Measurements from ENCODE around the gene TMEM97. TPM values are rescaled to one million over a fixed set of nuclear protein-coding genes. Genes with fewer than 3 reads are reported as not detected.

Gene TMEM97
- total and polyA plus RNA-seq, 9 of the 15 experiments (the other 6 are each of a cell fraction or from before 2014, with no cell fraction given) = 34.6 to 121 (median 76.0) TPM

DNA sequence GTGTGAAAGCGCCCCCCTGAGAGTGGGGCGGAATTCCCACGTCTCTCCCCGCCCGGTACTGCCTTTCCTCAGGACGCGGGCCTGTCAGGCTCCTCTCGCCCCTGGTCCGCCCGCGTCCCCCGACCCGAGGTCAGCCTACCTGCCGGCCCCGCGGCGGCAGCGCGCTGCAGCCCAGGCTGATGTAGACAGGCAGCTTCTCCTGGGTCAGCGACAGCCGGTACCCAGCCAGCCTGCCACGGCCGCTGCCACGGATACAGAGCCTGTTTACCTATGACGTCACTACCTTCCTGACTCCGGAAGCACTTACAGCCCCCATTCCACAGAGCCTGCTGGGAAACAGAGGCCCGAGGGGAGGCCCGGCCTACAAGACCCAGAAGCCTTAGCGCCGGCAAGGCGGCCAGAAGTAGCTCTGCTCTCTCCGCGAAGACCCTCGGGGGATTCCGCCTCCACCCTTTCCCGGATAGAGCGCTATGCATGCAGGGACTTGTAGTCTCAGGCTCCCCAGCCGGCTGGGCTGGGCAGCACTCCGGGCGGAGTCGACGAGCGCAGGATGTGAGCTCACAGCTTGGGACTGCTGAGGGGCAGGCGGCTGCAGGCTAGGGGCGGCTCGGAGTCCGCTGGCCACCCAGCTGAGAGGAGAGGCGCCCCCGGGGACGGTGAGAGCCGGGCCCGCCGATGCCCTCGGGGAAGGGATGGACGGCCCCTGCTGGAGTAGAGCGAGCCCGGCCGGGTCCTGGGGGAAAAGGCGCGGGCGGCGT is 16.4 kb downstream of the TMEM97 start, which contains the start of the genes IFT20 and TNFAIP1 (continued):
- no peak for TF ChIP-seq BRD9 (IDR thresholded peaks at IDR 0.05; ENCODE audit: low read depth, partially characterized antibody)
- TF ChIP-seq ZEB2 (IDR thresholded peaks at IDR 0.05) = no peak
- no peak for TF ChIP-seq ZNF77 (CRISPR knock-in tag; IDR thresholded peaks at IDR 0.05)
- TF ChIP-seq, protein P1, sequence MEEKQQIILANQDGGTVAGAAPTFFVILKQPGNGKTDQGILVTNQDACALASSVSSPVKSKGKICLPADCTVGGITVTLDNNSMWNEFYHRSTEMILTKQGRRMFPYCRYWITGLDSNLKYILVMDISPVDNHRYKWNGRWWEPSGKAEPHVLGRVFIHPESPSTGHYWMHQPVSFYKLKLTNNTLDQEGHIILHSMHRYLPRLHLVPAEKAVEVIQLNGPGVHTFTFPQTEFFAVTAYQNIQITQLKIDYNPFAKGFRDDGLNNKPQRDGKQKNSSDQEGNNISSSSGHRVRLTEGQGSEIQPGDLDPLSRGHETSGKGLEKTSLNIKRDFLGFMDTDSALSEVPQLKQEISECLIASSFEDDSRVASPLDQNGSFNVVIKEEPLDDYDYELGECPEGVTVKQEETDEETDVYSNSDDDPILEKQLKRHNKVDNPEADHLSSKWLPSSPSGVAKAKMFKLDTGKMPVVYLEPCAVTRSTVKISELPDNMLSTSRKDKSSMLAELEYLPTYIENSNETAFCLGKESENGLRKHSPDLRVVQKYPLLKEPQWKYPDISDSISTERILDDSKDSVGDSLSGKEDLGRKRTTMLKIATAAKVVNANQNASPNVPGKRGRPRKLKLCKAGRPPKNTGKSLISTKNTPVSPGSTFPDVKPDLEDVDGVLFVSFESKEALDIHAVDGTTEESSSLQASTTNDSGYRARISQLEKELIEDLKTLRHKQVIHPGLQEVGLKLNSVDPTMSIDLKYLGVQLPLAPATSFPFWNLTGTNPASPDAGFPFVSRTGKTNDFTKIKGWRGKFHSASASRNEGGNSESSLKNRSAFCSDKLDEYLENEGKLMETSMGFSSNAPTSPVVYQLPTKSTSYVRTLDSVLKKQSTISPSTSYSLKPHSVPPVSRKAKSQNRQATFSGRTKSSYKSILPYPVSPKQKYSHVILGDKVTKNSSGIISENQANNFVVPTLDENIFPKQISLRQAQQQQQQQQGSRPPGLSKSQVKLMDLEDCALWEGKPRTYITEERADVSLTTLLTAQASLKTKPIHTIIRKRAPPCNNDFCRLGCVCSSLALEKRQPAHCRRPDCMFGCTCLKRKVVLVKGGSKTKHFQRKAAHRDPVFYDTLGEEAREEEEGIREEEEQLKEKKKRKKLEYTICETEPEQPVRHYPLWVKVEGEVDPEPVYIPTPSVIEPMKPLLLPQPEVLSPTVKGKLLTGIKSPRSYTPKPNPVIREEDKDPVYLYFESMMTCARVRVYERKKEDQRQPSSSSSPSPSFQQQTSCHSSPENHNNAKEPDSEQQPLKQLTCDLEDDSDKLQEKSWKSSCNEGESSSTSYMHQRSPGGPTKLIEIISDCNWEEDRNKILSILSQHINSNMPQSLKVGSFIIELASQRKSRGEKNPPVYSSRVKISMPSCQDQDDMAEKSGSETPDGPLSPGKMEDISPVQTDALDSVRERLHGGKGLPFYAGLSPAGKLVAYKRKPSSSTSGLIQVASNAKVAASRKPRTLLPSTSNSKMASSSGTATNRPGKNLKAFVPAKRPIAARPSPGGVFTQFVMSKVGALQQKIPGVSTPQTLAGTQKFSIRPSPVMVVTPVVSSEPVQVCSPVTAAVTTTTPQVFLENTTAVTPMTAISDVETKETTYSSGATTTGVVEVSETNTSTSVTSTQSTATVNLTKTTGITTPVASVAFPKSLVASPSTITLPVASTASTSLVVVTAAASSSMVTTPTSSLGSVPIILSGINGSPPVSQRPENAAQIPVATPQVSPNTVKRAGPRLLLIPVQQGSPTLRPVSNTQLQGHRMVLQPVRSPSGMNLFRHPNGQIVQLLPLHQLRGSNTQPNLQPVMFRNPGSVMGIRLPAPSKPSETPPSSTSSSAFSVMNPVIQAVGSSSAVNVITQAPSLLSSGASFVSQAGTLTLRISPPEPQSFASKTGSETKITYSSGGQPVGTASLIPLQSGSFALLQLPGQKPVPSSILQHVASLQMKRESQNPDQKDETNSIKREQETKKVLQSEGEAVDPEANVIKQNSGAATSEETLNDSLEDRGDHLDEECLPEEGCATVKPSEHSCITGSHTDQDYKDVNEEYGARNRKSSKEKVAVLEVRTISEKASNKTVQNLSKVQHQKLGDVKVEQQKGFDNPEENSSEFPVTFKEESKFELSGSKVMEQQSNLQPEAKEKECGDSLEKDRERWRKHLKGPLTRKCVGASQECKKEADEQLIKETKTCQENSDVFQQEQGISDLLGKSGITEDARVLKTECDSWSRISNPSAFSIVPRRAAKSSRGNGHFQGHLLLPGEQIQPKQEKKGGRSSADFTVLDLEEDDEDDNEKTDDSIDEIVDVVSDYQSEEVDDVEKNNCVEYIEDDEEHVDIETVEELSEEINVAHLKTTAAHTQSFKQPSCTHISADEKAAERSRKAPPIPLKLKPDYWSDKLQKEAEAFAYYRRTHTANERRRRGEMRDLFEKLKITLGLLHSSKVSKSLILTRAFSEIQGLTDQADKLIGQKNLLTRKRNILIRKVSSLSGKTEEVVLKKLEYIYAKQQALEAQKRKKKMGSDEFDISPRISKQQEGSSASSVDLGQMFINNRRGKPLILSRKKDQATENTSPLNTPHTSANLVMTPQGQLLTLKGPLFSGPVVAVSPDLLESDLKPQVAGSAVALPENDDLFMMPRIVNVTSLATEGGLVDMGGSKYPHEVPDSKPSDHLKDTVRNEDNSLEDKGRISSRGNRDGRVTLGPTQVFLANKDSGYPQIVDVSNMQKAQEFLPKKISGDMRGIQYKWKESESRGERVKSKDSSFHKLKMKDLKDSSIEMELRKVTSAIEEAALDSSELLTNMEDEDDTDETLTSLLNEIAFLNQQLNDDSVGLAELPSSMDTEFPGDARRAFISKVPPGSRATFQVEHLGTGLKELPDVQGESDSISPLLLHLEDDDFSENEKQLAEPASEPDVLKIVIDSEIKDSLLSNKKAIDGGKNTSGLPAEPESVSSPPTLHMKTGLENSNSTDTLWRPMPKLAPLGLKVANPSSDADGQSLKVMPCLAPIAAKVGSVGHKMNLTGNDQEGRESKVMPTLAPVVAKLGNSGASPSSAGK (IDR thresholded peaks at IDR 0.05) = no peak
- TF ChIP-seq, protein P2, sequence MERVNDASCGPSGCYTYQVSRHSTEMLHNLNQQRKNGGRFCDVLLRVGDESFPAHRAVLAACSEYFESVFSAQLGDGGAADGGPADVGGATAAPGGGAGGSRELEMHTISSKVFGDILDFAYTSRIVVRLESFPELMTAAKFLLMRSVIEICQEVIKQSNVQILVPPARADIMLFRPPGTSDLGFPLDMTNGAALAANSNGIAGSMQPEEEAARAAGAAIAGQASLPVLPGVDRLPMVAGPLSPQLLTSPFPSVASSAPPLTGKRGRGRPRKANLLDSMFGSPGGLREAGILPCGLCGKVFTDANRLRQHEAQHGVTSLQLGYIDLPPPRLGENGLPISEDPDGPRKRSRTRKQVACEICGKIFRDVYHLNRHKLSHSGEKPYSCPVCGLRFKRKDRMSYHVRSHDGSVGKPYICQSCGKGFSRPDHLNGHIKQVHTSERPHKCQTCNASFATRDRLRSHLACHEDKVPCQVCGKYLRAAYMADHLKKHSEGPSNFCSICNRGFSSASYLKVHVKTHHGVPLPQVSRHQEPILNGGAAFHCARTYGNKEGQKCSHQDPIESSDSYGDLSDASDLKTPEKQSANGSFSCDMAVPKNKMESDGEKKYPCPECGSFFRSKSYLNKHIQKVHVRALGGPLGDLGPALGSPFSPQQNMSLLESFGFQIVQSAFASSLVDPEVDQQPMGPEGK (CRISPR knock-in tag; IDR thresholded peaks at IDR 0.05; ENCODE audit: borderline replicate concordance) = no peak
- TF ChIP-seq SRSF3 (IDR thresholded peaks at IDR 0.05; ENCODE audit: insufficient read depth, low read length) = no peak
- TF ChIP-seq SMARCC2 (IDR thresholded peaks at IDR 0.05; ENCODE audit: low read depth) = no peak
- TF ChIP-seq, protein P3, sequence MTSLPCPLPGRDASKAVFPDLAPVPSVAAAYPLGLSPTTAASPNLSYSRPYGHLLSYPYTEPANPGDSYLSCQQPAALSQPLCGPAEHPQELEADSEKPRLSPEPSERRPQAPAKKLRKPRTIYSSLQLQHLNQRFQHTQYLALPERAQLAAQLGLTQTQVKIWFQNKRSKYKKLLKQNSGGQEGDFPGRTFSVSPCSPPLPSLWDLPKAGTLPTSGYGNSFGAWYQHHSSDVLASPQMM (CRISPR knock-in tag; IDR thresholded peaks at IDR 0.05) = no peak
- TF ChIP-seq POLR2H (tag; IDR thresholded peaks at IDR 0.05; ENCODE audit: low read depth) = no peak
- no peak for TF ChIP-seq RBM39 (optimal IDR thresholded peaks at IDR 0.05; ENCODE audit: low read depth, low read length)
- no peak for TF ChIP-seq KAT2B (IDR thresholded peaks at IDR 0.05; ENCODE audit: low read depth, low read length)
- TF ChIP-seq, protein P4, sequence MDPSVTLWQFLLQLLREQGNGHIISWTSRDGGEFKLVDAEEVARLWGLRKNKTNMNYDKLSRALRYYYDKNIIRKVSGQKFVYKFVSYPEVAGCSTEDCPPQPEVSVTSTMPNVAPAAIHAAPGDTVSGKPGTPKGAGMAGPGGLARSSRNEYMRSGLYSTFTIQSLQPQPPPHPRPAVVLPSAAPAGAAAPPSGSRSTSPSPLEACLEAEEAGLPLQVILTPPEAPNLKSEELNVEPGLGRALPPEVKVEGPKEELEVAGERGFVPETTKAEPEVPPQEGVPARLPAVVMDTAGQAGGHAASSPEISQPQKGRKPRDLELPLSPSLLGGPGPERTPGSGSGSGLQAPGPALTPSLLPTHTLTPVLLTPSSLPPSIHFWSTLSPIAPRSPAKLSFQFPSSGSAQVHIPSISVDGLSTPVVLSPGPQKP (CRISPR knock-in tag; IDR thresholded peaks at IDR 0.05) = no peak
- no peak for TF ChIP-seq NFATC3 (IDR thresholded peaks at IDR 0.05)

Measured in K562 (cell line).